Loucy (cell line): ENCODE data around the gene TNFAIP8.
A peak's percentile ranks its signal among the peaks of the same experiment; 100 is the strongest.

Experiments
- H2AFZ ChIP-seq: fragments of 200-600 bp; sonication (generic); 2 replicates; pipeline ENCODE4 v1.6.0; 2016; ENCODE audit warnings: antibody characterized with exemption, mild to moderate bottlenecking, low read length, moderate library complexity
- H3F3A ChIP-seq: fragments of 200-600 bp; 2 replicates; pipeline ENCODE4 v1.6.0; 2016; ENCODE audit warnings: antibody characterized with exemption, low read depth, mild to moderate bottlenecking
- H3K27me3 ChIP-seq: fragments of 200-600 bp; sonication (generic); 2 replicates; pipeline ENCODE4 v1.6.1; 2014; ENCODE audit warnings: low read length, mild to moderate bottlenecking; ENCODE audit not compliant: insufficient read depth, poor library complexity, severe bottlenecking
- H3K36me3 ChIP-seq: fragments of 200-600 bp; sonication (generic); 2 replicates; pipeline ENCODE4 v1.6.1; 2016; ENCODE audit warnings: low read length; ENCODE audit not compliant: insufficient read depth
- H3K4me1 ChIP-seq: fragments of 200-600 bp; sonication (generic); 2 replicates; pipeline ENCODE4 v1.5.1; 2014; ENCODE audit warnings: low read length, mild to moderate bottlenecking; ENCODE audit not compliant: insufficient read depth, poor library complexity, severe bottlenecking
- H3K4me2 ChIP-seq: fragments of 200-600 bp; sonication (generic); 2 replicates; pipeline ENCODE4 v1.6.0; 2014; ENCODE audit warnings: antibody characterized with exemption, low read length, low read depth, mild to moderate bottlenecking; ENCODE audit not compliant: poor library complexity, severe bottlenecking
- H3K4me3 ChIP-seq: fragments of 200-600 bp; sonication (generic); 2 replicates; pipeline ENCODE4 v1.5.1; 2014; ENCODE audit warnings: low read length, mild to moderate bottlenecking, mixed read lengths; ENCODE audit not compliant: poor library complexity, severe bottlenecking
- H3K79me2 ChIP-seq: fragments of 200-600 bp; sonication (generic); 2 replicates; pipeline ENCODE4 v1.6.1; 2014; ENCODE audit warnings: low read length; ENCODE audit not compliant: insufficient read depth
- H3K9ac ChIP-seq: fragments of 200-600 bp; sonication (generic); 2 replicates; pipeline ENCODE4 v1.6.0; 2014; ENCODE audit warnings: mild to moderate bottlenecking, low read depth, low read length, moderate library complexity; ENCODE audit not compliant: poor library complexity, severe bottlenecking
- H3K9me2 ChIP-seq: fragments of 200-600 bp; sonication (generic); replicated peaks from 2 replicates; pipeline ENCODE4 v1.6.1; 2016; ENCODE audit warnings: low read depth, low read length, mixed read lengths
- H3K9me3 ChIP-seq: fragments of 200-600 bp; sonication (generic); 2 replicates; pipeline ENCODE4 v1.6.1; 2014; ENCODE audit warnings: mild to moderate bottlenecking, antibody characterized with exemption, low read length, low read depth; ENCODE audit not compliant: insufficient read depth
- H4K20me1 ChIP-seq: fragments of 200-600 bp; sonication (generic); 2 replicates; pipeline ENCODE4 v1.6.0; 2014; ENCODE audit warnings: antibody characterized with exemption, low read length, mild to moderate bottlenecking; ENCODE audit not compliant: insufficient read depth, poor library complexity, severe bottlenecking
- EZH2phosphoT487 ChIP-seq: fragments of 200-600 bp; IDR thresholded peaks from 2 replicates; pipeline ENCODE4 v1.6.1; 2018; ENCODE audit warnings: antibody characterized with exemption, mild to moderate bottlenecking, moderate library complexity, borderline replicate concordance
- TF ChIP-seq, protein P1 (sequence below): fragments of 200-600 bp; sonication (generic); conservative IDR thresholded peaks from 2 replicates; pipeline ENCODE4 v1.5.1; 2014; ENCODE audit warnings: mild to moderate bottlenecking, antibody characterized with exemption, low read length

The TNFAIP8 gene

DNA sequence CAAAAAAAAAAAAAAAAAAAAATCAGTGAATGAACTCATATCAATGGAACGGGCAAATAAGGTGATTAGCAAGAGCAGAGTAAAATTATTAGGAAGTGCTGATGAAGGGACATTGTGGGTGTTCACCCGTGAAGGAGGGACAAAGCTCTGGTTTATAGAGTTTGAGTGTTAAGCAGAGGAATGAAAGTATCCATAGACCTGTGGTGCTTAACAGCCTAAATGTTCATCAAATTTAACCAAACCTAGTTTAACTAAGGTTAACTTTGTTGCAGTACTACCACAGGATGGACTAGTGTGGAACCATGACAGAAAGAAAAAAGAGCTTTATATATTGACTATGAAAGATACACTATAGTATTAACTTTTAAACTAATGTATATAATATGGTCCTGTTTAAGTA is 44.1 kb upstream of the TNFAIP8 start:
- no peaks in the 10 kb centered on the region for H3K27me3 ChIP-seq
- H3F3A ChIP-seq, result peaks cover 23% of the 10 kb centered on the region
- H3K79me2 ChIP-seq, result peaks cover 74% of the 10 kb centered on the region
- H3K9me2 ChIP-seq, result no peaks in the 10 kb centered on the region
- no peak overlapping the region for H2AFZ ChIP-seq
- no peak overlapping the region for H3K9ac ChIP-seq
- no peaks in the 10 kb centered on the region for H3K9me3 ChIP-seq
- H3K4me1 ChIP-seq, result peaks cover 85% of the 10 kb centered on the region
- TF ChIP-seq EZH2phosphoT487, result no peak
- TF ChIP-seq, protein P1, sequence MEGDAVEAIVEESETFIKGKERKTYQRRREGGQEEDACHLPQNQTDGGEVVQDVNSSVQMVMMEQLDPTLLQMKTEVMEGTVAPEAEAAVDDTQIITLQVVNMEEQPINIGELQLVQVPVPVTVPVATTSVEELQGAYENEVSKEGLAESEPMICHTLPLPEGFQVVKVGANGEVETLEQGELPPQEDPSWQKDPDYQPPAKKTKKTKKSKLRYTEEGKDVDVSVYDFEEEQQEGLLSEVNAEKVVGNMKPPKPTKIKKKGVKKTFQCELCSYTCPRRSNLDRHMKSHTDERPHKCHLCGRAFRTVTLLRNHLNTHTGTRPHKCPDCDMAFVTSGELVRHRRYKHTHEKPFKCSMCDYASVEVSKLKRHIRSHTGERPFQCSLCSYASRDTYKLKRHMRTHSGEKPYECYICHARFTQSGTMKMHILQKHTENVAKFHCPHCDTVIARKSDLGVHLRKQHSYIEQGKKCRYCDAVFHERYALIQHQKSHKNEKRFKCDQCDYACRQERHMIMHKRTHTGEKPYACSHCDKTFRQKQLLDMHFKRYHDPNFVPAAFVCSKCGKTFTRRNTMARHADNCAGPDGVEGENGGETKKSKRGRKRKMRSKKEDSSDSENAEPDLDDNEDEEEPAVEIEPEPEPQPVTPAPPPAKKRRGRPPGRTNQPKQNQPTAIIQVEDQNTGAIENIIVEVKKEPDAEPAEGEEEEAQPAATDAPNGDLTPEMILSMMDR, result no peak
- no peaks in the 10 kb centered on the region for H3K36me3 ChIP-seq
- no peak overlapping the region for H3K4me2 ChIP-seq
- H4K20me1 ChIP-seq, result no peaks in the 10 kb centered on the region
- no peak overlapping the region for H3K4me3 ChIP-seq

GRCh38 chr5:119312403-119312802 is 43.4 kb upstream of the TNFAIP8 start:
- Histone ChIP-seq H3K4me2 (peak overlapping the region; percentile 59), H2AFZ (no peak overlapping the region), H3F3A (peaks cover 20% of the 10 kb centered on the region), H4K20me1 (no peaks in the 10 kb centered on the region), H3K4me1 (peaks cover 82% of the 10 kb centered on the region), H3K9ac (peak overlapping the region; percentile 50), H3K27me3 (no peaks in the 10 kb centered on the region), H3K36me3 (no peaks in the 10 kb centered on the region), H3K9me3 (no peaks in the 10 kb centered on the region), H3K4me3 (no peak overlapping the region), H3K79me2 (peaks cover 72% of the 10 kb centered on the region), H3K9me2 (no peaks in the 10 kb centered on the region)
- TF ChIP-seq, protein P1, result no peak
- no peak for TF ChIP-seq EZH2phosphoT487

- Histone ChIP-seq H3K9ac (peak overlapping the region; percentile 50), H3F3A (peaks cover 13% of the 10 kb centered on the region), H3K27me3 (no peaks in the 10 kb centered on the region), H3K79me2 (peaks cover 74% of the 10 kb centered on the region), H3K9me3 (no peaks in the 10 kb centered on the region), H4K20me1 (no peaks in the 10 kb centered on the region), H3K4me1 (peaks cover 76% of the 10 kb centered on the region), H3K4me2 (peak overlapping the region; percentile 59), H3K4me3 (peak overlapping the region; percentile 16), H2AFZ (no peak overlapping the region), H3K9me2 (no peaks in the 10 kb centered on the region), H3K36me3 (no peaks in the 10 kb centered on the region)
- no peak for TF ChIP-seq EZH2phosphoT487
- TF ChIP-seq, protein P1, result no peak
These were observed 42.6 kb upstream of the TNFAIP8 start for GRCh38 chr5:119313197-119313596.
